Midbrain (tissue), 1 donor: ENCODE data around the gene COL4A6.

Experiments
- DNase-seq: peaks from one replicate; lab custom pipeline; 2025; lab: John Stamatoyannopoulos, UW

Gene COL4A6

DNA sequence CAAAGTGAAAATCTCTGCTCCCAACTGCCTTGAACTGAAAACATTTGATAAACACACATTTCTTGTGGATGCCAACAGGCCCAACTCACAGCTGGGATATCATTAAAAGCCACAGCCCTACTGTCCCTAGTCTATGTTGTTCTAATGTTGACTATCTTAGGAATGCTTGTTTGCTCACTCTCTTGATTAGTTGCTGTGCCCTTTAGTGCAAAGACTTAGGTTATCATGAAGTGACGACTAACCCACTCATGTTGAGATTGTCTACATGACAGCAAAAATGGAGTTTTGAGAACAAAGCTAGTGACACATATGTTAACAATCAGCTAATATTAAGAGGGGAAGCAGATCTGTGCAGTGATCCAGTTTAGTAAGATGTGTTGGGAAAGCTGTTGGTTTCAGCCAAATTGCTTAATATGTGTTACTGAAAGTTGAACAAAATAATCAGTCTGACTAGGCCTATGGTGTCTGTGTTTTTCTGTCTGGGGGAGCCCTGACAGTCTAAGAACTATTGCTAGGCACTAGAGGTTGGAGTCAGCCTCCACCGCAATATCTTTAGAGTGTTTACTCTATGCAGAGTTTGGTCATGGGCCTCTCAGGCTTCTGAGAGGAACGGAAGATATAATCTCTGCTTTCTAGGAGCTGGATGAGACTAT is 221.2 kb downstream of the COL4A6 start:
- no peak for DNase-seq

- DNase-seq = no peak
Observed at GRCh38 chrX:108216405-108216804, 221.8 kb downstream of the COL4A6 start.

DNA sequence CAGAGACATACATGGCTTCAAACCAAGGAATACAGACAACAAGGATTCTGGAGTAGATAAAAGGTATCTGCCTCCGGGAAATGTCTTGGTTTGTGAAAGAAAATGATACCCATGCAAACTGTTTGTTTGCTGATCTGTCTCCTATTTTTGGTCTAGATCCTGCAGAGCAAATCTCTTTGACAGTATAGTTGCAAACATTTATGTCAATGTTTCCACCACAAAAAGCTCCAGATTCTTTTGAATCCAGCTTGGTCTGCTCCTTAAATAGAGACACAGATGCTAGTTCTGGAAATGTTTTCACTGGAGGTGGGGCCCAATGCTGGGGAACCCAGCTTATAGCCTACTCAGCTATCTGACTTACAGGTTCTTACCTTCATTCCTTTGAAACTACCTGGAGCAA is 226.9 kb downstream of the COL4A6 start:
- no peak for DNase-seq

- no peak for DNase-seq
Observed at GRCh38 chrX:108209006-108209554, 229.1 kb downstream of the COL4A6 start.

GRCh38 chrX:108203540-108203939 is 234.7 kb downstream of the COL4A6 start:
- DNase-seq = no peak

DNA sequence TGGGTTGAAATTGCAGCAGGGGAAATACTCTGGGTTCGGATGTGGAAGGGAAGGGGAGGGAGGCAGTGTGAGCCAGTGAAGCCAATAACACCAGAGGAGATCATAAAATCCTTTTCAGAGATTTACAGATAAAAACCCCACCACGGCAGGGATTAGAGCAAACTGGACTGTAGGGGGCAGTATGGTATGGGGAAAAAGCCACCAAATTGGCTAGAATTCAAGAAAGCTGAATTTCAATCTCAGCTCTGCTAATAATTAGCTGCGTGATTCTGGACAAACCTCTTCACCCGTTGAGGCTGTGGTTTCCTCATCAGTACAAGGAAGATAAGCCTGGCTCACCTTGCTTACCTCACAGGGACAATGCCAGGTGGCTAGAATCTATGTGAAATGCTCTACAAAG is 238.5 kb downstream of the COL4A6 start:
- peak; percentile 7 for DNase-seq

- DNase-seq = no peak
Observed at GRCh38 chrX:108199041-108199440, 239.2 kb downstream of the COL4A6 start.

DNA sequence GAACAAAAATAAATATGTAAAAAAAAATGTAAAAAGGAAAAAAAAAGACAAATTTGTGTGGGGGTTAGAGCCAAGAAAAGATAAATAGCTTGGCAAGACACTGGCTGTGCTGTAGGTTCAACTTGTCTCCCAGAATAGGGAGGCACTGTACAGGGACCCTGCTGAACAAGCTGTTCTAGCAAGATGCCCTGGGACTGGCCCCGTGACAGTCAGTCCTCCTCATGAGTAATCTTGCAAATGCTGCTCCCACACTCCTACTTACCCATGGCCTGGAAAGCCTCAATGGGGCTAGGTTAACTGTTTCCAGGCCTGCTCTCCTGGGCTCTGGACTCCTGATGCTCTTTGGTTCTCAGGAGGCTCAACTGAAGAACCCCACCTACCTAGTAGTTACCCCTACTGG is 239.8 kb downstream of the COL4A6 start:
- DNase-seq = no peak

DNA sequence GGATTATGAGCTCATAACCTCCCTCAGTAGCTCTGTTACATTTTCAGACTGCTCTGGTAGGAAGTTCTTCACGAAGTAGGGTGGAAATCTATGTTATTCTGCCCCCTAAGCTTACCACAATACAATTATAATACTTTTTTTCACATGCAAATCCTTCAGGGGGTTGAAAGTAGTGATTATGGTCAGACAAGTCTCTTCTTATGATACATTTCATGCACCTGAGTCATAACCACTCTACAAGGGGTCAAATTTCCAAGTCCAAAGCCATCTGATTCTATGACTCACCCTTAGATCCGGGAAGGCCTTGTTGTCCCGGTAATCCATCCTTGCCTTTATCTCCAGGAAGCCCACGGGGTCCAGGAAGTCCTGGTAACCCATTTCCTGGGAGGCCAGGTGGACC is 251.4 kb downstream of the COL4A6 start:
- no peak for DNase-seq

DNA sequence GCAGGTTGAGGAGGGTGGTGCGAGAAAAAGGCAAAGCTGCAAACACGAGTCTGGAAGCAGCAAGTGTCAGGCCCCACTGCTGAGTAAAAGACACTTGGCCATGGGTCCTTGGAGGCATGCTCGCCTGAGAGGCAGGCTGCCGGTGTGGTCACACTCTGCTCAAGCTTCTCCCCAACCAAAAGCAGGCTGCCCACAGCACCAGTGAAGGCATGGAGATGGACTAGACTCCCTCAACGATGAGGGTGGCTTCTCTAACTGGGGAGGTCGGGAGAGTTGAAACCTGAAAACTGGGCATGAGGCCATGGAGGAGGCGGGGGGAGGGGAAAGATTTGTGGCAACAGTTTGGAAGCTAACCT is 260.1 kb downstream of the COL4A6 start:
- no peak for DNase-seq

- peak; percentile 2 for DNase-seq
Observed at GRCh38 chrX:108177351-108178142, 260.7 kb downstream of the COL4A6 start.

- DNase-seq = no peak
Observed at GRCh38 chrX:108173874-108174273, 264.3 kb downstream of the COL4A6 start.

- no peak for DNase-seq
Observed at GRCh38 chrX:108171671-108172070, 266.6 kb downstream of the COL4A6 start.

DNA sequence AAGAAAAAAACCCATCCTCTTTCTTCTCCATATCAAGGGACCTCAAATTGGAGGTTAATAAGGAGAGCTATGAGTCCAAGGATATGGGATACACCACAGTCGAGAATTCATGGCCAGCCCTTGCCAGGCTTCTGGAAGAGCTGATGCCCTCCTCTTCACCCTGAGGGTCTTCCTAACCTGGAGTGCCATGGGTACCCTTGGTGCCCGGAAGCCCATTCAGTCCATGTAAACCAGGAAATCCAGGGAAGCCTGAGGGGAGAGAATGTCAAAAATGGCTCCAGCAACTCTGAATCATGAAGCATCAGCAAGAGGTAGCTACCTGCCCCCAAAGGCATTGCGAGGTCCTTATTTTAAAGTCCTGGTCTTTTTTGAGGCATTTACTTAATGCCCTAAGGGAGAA is 268.5 kb downstream of the COL4A6 start:
- DNase-seq = no peak

- DNase-seq = no peak
Observed at GRCh38 chrX:108168961-108169740, 269.1 kb downstream of the COL4A6 start.

GRCh38 chrX:108167211-108167872 is 270.9 kb downstream of the COL4A6 start:
- DNase-seq = no peak

DNA sequence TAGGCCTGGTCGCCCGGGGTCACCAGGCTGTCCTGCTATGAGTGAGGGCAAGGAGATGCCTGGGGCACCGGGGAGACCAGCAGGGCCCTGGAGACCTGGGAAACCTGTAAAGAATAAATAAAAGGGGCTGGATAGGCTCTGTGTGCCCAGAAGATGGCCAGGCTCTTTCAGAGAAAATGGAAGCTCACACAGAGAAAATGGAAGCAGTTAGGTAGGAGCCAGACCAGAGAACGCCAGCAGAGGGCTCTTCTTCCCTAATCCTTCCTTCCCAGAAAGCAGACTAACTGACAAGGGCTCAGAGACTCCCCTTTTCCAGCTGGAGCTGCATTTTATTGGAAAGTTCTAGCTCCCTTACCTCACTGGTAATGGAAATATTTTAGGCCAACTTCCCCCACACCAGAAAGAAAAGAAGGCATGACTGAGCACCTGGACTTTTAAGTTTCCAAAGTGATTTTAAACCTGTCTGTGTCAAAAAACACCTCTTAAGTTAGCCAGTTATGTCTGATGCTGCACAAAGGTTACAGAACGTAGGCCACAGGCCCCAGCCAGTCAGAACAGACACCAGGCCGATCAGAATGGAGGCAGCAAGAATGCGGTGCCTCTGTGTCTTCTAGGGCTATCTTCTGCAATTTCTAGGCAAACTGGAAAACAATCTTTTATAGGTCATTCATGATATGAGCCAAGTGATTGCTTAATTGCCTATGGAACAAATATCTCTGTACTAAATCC is 272.7 kb downstream of the COL4A6 start:
- no peak for DNase-seq

- DNase-seq = no peak
Observed at GRCh38 chrX:108163333-108164082, 274.7 kb downstream of the COL4A6 start.

DNA sequence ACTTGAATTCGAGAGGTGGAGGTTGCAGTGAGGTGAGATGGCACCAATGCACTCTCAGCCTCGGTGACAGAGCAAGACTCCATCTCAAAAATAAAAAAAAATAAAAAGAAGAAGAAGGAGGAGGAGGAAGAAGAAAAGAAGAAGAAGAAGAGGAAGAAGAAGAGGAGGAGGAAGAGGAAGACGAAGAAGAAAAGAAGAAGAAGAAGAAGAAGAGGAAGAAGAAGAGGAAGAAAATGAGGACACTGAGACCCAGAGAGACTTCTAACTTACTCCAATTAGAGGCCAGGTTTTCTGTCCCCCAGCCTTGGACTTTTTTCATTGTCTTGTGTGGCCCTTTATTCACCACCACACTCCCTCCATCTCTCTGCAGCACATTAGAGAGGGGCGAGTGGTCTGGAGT is 276.0 kb downstream of the COL4A6 start:
- no peak for DNase-seq

GRCh38 chrX:108160309-108160708 is 277.9 kb downstream of the COL4A6 start:
- no peak for DNase-seq
